ENCODE measurements around the gene RGS6.

RGS6 gene

DNA sequence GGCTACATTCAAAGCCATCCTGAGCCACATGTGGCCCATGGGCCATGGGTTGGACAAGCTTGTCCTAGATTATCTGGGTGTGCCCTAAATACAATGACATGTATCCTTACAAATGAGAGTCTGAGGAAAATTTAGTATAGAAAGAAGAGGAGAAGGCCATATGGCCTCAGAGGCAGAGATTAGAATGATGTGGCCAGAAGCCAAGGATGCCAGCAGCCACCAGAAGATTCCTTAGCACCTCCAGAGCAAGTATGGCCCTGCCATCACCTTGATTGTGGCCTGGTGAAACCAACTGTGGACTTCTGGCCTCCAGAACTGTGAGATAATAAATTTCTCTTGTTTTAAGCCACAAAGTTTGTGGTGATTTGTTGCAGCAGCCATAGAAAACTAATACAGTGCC lies 436.9 kb downstream of the RGS6 start:
- no peak for DNase-seq
- Histone ChIP-seq H3K36me3 (replicated peaks) (no peaks in the 10 kb centered on the region), H3K27ac (no peak overlapping the region), H3K4me3 (ENCODE audit: low read depth, low read length) (no peak overlapping the region), H3K27me3 (replicated peaks) (no peaks in the 10 kb centered on the region)
- TF ChIP-seq CTCF (IDR thresholded peaks at IDR 0.05; ENCODE audit: low read depth, low read length, missing control alignments) = no peak
- in situ Hi-C loops (cut with HindIII; ENCODE audit: low pct_ligation_motif_present, low sequenced_read_pairs) = no loop called here

DNA sequence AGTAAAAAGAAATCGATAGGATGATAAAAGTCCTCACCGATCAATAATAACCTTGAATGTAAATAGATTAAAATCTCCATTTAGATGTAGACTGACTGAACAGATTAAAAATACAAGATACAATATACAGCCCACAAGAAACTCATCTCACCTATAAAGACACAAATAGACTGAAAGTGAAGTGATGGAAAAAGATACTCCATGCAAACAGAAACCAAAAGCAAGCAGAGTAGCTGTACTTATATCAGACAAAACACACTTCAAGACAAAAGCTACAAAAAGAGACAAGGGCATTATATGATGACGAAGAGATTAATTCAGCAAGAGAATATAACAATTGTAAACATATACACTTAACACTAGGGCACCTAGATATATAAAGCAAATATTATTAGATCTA lies 444.8 kb downstream of the RGS6 start:
- H3K27me3 ChIP-seq (replicated peaks) = no peaks in the 10 kb centered on the region
- H3K4me3 ChIP-seq (ENCODE audit: low read depth, low read length) = no peak overlapping the region
- no peak for DNase-seq
- H3K27ac ChIP-seq = no peak overlapping the region
- no peak for TF ChIP-seq CTCF (IDR thresholded peaks at IDR 0.05; ENCODE audit: low read depth, low read length, missing control alignments)
- in situ Hi-C loops (cut with HindIII; ENCODE audit: low pct_ligation_motif_present, low sequenced_read_pairs) = no loop called here
- H3K36me3 ChIP-seq (replicated peaks) = no peaks in the 10 kb centered on the region

- no peaks in the 10 kb centered on the region for H3K27me3 ChIP-seq (replicated peaks)
- no peak for DNase-seq
- no peaks in the 10 kb centered on the region for H3K36me3 ChIP-seq (replicated peaks)
- TF ChIP-seq CTCF (IDR thresholded peaks at IDR 0.05; ENCODE audit: low read depth, low read length, missing control alignments) = no peak
- in situ Hi-C loops (cut with HindIII; ENCODE audit: low pct_ligation_motif_present, low sequenced_read_pairs) = no loop called here
- no peak overlapping the region for H3K27ac ChIP-seq
- H3K4me3 ChIP-seq (ENCODE audit: low read depth, low read length) = no peak overlapping the region
These were observed 448.2 kb downstream of the RGS6 start for GRCh38 chr14:72380456-72380855.

GRCh38 chr14:72383865-72384264 lies 451.6 kb downstream of the RGS6 start:
- H3K4me3 ChIP-seq (ENCODE audit: low read depth, low read length) = no peak overlapping the region
- no peaks in the 10 kb centered on the region for H3K27me3 ChIP-seq (replicated peaks)
- no peak overlapping the region for H3K27ac ChIP-seq
- in situ Hi-C loops (cut with HindIII; ENCODE audit: low pct_ligation_motif_present, low sequenced_read_pairs) = no loop called here
- DNase-seq = no peak
- no peak for TF ChIP-seq CTCF (IDR thresholded peaks at IDR 0.05; ENCODE audit: low read depth, low read length, missing control alignments)
- H3K36me3 ChIP-seq (replicated peaks) = no peaks in the 10 kb centered on the region

- no peak for TF ChIP-seq CTCF (IDR thresholded peaks at IDR 0.05; ENCODE audit: low read depth, low read length, missing control alignments)
- H3K27ac ChIP-seq = no peak overlapping the region
- H3K27me3 ChIP-seq (replicated peaks) = no peaks in the 10 kb centered on the region
- no peak overlapping the region for H3K4me3 ChIP-seq (ENCODE audit: low read depth, low read length)
- no peak for DNase-seq
- in situ Hi-C loops (cut with HindIII; ENCODE audit: low pct_ligation_motif_present, low sequenced_read_pairs) = no loop called here
- H3K36me3 ChIP-seq (replicated peaks) = no peaks in the 10 kb centered on the region
These were observed 455.5 kb downstream of the RGS6 start for GRCh38 chr14:72387726-72388125.

- in situ Hi-C loops (cut with HindIII; ENCODE audit: low pct_ligation_motif_present, low sequenced_read_pairs) = no loop called here
- TF ChIP-seq CTCF (IDR thresholded peaks at IDR 0.05; ENCODE audit: low read depth, low read length, missing control alignments) = no peak
- DNase-seq = no peak
- no peaks in the 10 kb centered on the region for H3K36me3 ChIP-seq (replicated peaks)
- H3K27ac ChIP-seq = no peak overlapping the region
- no peaks in the 10 kb centered on the region for H3K27me3 ChIP-seq (replicated peaks)
- H3K4me3 ChIP-seq (ENCODE audit: low read depth, low read length) = no peak overlapping the region
These were observed 457.0 kb downstream of the RGS6 start for GRCh38 chr14:72389200-72389599.

All from brain microvascular endothelial cell (primary cell).